ENCODE measurements around the gene NAA25. TPM values are rescaled to one million over a fixed set of nuclear protein-coding genes. Genes with fewer than 3 reads are reported as not detected.

Gene NAA25
- polyA plus RNA-seq, 1 of the 3 experiments (the other 2 are of a cell fraction), result 4.4 TPM

GRCh38 chr12:112140728-112141127 lies 32.1 kb upstream of the NAA25 start:
- Histone ChIP-seq H3K4me2 (no peak overlapping the region), H3K27ac (ENCODE audit: low read depth in 2 of 2, low read length in 1 of 2) (no peak overlapping the region), H2AFZ (ENCODE audit: low read depth) (no peak overlapping the region), H3F3A (replicated peaks; ENCODE audit: insufficient read depth) (no peaks in the 10 kb centered on the region), H3K9me3 (no peaks in the 10 kb centered on the region), H3K4me1 (ENCODE audit: control insufficient read depth in 1 of 2, insufficient read depth in 2 of 2, low read depth in 1 of 2, low read length in 1 of 2) (no peaks in the 10 kb centered on the region), H3K4me3 (ENCODE audit: low read depth in 2 of 2, low read length in 1 of 2) (no peak overlapping the region), H3K9ac (no peak overlapping the region), H4K20me1 (ENCODE audit: insufficient read depth) (no peaks in the 10 kb centered on the region), H3K27me3 (ENCODE audit: insufficient read depth) (no peaks in the 10 kb centered on the region), H3K79me2 (ENCODE audit: insufficient read depth) (no peaks in the 10 kb centered on the region), H3K9me2 (no peaks in the 10 kb centered on the region), H3K36me3 (replicated peaks in 1 of 2; ENCODE audit: control insufficient read depth in 1 of 2, insufficient read depth in 2 of 2, low read length in 1 of 2) (peaks cover 36 to 48% of the 10 kb centered on the region in 2 experiments)
- TF ChIP-seq CHD2 (IDR thresholded peaks at IDR 0.05; ENCODE audit: low read length, partially characterized antibody) (no peak), NRF1 (IDR thresholded peaks at IDR 0.05; ENCODE audit: low read depth, low read length) (no peak), RAD21 (IDR thresholded peaks at IDR 0.05; ENCODE audit: low read length) (no peak), MXI1 (IDR thresholded peaks at IDR 0.05; ENCODE audit: low read depth, low read length) (no peak)
- CTCF ChIA-PET, result no interaction called here
- POLR2A ChIA-PET, result no interaction called here
- WGBS (ENCODE audit: low lambda C conversion rate), result 97% methylated on average over 5 of the region's 5 CpGs
- no peak for DNase-seq

GRCh38 chr12:112134731-112135130 lies 26.1 kb upstream of the NAA25 start:
- peaks cover 0 to 13% of the 10 kb centered on the region in 2 experiments; a peak in 2 of 4 replicates for H3K4me1 ChIP-seq (ENCODE audit: control insufficient read depth in 1 of 2, insufficient read depth in 2 of 2, low read depth in 1 of 2, low read length in 1 of 2)
- H3K9ac ChIP-seq, result no peak overlapping the region
- peaks cover 17% of the 10 kb centered on the region for H3K79me2 ChIP-seq (ENCODE audit: insufficient read depth)
- H3K27ac ChIP-seq (ENCODE audit: low read depth in 2 of 2, low read length in 1 of 2), result no peak overlapping the region
- peaks cover 3% of the 10 kb centered on the region for H3F3A ChIP-seq (replicated peaks; ENCODE audit: insufficient read depth)
- CTCF ChIA-PET, result no interaction called here
- no peaks in the 10 kb centered on the region for H3K27me3 ChIP-seq (ENCODE audit: insufficient read depth)
- peaks cover 10 to 50% of the 10 kb centered on the region in 2 experiments for H3K36me3 ChIP-seq (replicated peaks in 1 of 2; ENCODE audit: control insufficient read depth in 1 of 2, insufficient read depth in 2 of 2, low read length in 1 of 2)
- H4K20me1 ChIP-seq (ENCODE audit: insufficient read depth), result no peaks in the 10 kb centered on the region
- no peak overlapping the region for H3K4me3 ChIP-seq (ENCODE audit: low read depth in 2 of 2, low read length in 1 of 2)
- H3K4me2 ChIP-seq, result no peak overlapping the region
- no peak overlapping the region for H2AFZ ChIP-seq (ENCODE audit: low read depth)
- 94% methylated on average over 3 of the region's 3 CpGs for WGBS (ENCODE audit: low lambda C conversion rate)
- DNase-seq, result no peak
- TF ChIP-seq IRF3 (IDR thresholded peaks at IDR 0.05; ENCODE audit: low read depth, low read length) (no peak), ELF1 (IDR thresholded peaks at IDR 0.05) (no peak), MEF2A (IDR thresholded peaks at IDR 0.05; ENCODE audit: borderline replicate concordance, low read depth) (no peak), MXI1 (IDR thresholded peaks at IDR 0.05; ENCODE audit: low read depth, low read length) (no peak), POLR2AphosphoS5 (IDR thresholded peaks at IDR 0.05; ENCODE audit: low read depth, low read length) (no peak), YY1 (IDR thresholded peaks at IDR 0.05; ENCODE audit: low read depth) (no peak), ZBTB33 (IDR thresholded peaks at IDR 0.05; ENCODE audit: borderline replicate concordance, low read depth) (no peak), FOXJ3 (CRISPR knock-in tag; IDR thresholded peaks at IDR 0.05) (no peak), EZH2phosphoT487 (IDR thresholded peaks at IDR 0.05; ENCODE audit: borderline replicate concordance, low read depth) (no peak), NRF1 (IDR thresholded peaks at IDR 0.05; ENCODE audit: low read depth, low read length) (no peak), RAD21 (IDR thresholded peaks at IDR 0.05; ENCODE audit: low read length) (no peak), PBX3 (IDR thresholded peaks at IDR 0.05) (no peak)
- H3K9me3 ChIP-seq, result no peaks in the 10 kb centered on the region
- H3K9me2 ChIP-seq, result no peaks in the 10 kb centered on the region
- POLR2A ChIA-PET, result no interaction called here

Measured in SK-N-SH (cell line).